ENCODE data around the gene GPX7.

- TF ChIP-seq POLR2AphosphoS5 (IDR thresholded peaks at IDR 0.05), result no peak
- TF ChIP-seq, protein P1, sequence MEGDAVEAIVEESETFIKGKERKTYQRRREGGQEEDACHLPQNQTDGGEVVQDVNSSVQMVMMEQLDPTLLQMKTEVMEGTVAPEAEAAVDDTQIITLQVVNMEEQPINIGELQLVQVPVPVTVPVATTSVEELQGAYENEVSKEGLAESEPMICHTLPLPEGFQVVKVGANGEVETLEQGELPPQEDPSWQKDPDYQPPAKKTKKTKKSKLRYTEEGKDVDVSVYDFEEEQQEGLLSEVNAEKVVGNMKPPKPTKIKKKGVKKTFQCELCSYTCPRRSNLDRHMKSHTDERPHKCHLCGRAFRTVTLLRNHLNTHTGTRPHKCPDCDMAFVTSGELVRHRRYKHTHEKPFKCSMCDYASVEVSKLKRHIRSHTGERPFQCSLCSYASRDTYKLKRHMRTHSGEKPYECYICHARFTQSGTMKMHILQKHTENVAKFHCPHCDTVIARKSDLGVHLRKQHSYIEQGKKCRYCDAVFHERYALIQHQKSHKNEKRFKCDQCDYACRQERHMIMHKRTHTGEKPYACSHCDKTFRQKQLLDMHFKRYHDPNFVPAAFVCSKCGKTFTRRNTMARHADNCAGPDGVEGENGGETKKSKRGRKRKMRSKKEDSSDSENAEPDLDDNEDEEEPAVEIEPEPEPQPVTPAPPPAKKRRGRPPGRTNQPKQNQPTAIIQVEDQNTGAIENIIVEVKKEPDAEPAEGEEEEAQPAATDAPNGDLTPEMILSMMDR (IDR thresholded peaks at IDR 0.05), result no peak
Measured at GRCh38 chr1:52645261-52645660, 43.1 kb downstream of the GPX7 start.
